Glutamatergic neuron (in vitro differentiated cells): ENCODE measurements around the gene CCSER2. TPM values are rescaled to one million over a fixed set of nuclear protein-coding genes. Genes with fewer than 3 reads are reported as not detected.
"Not testable (repeated sequence)": the region's sequence is repeated elsewhere in the genome, so short reads cannot be mapped to it uniquely, and the experiment has no call there.

ENCODE experiments used
- DNase-seq: peaks from one replicate; pipeline ENCODE4 v3.0.0; 2022
- H3K27ac Mint-ChIP-seq: one replicate; pipeline ENCODE4 v1.8.0; 2020; ENCODE audit warnings: mild to moderate bottlenecking, mixed read lengths, inconsistent platforms; ENCODE audit not compliant: unreplicated experiment
- H3K27me3 Mint-ChIP-seq: one replicate; pipeline ENCODE4 v1.8.0; 2020; ENCODE audit warnings: mild to moderate bottlenecking, moderate library complexity, mixed read lengths, inconsistent platforms; ENCODE audit not compliant: unreplicated experiment
- H3K36me3 Mint-ChIP-seq: one replicate; pipeline ENCODE4 v1.8.0; 2020; ENCODE audit warnings: mild to moderate bottlenecking, mixed read lengths, inconsistent platforms; ENCODE audit not compliant: unreplicated experiment
- H3K4me1 Mint-ChIP-seq: one replicate; pipeline ENCODE4 v1.8.0; 2020; ENCODE audit warnings: mild to moderate bottlenecking, low read depth, mixed read lengths, inconsistent platforms; ENCODE audit not compliant: unreplicated experiment
- H3K4me3 Mint-ChIP-seq: one replicate; pipeline ENCODE4 v1.8.0; 2020; ENCODE audit warnings: mild to moderate bottlenecking, mixed read lengths, inconsistent platforms; ENCODE audit not compliant: unreplicated experiment
- H3K9me3 Mint-ChIP-seq: one replicate; pipeline ENCODE4 v1.8.0; 2020; ENCODE audit warnings: mild to moderate bottlenecking, moderate library complexity, mixed read lengths, inconsistent platforms; ENCODE audit not compliant: unreplicated experiment
- CTCF ChIP-seq: fragments of 200-600 bp; sonication (generic); IDR thresholded peaks from one replicate; pipeline ENCODE4 v1.5.0; 2021; ENCODE audit not compliant: partially characterized antibody, unreplicated experiment
- total RNA-seq: library from RNA; stranded (reverse); fragmentation: NEBNext Ultra II Directional; extraction: Animal tissue kit (Norgen Biotek cat#: 25700); gene quantifications from one replicate; pipeline ENCODE4 v1.2.1, GENCODE V29; 2021; ENCODE audit not compliant: unreplicated experiment

CCSER2 gene
- total RNA-seq, 1 donor from 2014 or later: 168 TPM

- Mint-ChIP-seq H3K4me3 (no peak overlapping the region), H3K27ac (no peak overlapping the region), H3K4me1 (peaks cover 13% of the 10 kb centered on the region), H3K36me3 (peaks cover 27% of the 10 kb centered on the region), H3K27me3 (peaks cover 8% of the 10 kb centered on the region), H3K9me3 (peaks cover 13% of the 10 kb centered on the region)
- DNase-seq: no peak
- TF ChIP-seq CTCF: no peak
These were observed 165.0 kb downstream of the CCSER2 start for GRCh38 chr10:84493361-84493760.

DNA sequence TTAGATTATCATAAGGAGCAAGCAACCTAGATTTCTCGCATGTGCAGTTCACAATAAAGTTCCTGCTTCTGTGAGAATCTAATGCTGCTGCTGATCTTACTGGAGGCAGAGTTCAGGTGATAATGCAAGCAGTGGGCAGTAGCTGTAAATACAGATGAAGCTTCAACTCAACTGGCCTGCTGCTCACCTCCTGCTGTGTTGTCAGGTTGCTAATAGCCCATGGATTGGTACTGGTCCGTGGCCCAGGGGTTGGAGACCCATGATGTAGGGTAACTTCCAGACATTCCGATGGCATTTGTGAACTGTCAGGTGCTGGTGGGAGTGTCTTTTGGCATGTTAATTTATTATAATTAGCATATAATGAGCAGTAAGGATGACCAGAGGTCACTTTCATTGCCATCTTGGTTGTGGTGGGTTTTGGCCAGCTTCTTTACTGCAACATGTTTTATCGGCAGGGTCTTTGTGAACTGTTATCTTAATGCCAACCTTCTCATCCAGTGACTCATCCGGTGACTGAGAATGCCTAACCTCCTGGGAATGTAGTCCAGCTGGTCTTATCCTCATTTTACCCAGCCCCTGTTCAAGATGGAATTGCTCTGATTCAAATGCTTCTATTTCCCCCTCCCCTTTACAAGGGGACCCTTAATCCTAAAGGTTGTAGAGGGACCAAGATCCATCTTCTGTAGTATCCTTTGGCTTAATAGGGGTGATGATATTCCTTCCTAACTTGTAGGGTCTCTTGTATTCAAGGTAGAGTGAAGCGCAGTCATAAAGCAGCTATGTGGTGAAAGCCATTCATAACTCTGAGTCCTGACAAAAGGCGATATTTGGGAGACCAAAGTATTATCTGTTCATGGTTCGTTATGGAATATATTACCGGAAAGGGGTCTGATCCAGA is 165.8 kb downstream of the CCSER2 start:
- DNase-seq: no peak
- peaks cover 5% of the 10 kb centered on the region for H3K27me3 Mint-ChIP-seq
- TF ChIP-seq CTCF: no peak
- H3K4me1 Mint-ChIP-seq: peaks cover 9% of the 10 kb centered on the region
- peaks cover 10% of the 10 kb centered on the region for H3K9me3 Mint-ChIP-seq
- H3K27ac Mint-ChIP-seq: peak overlapping the region; percentile 50
- peaks cover 19% of the 10 kb centered on the region for H3K36me3 Mint-ChIP-seq
- H3K4me3 Mint-ChIP-seq: peak overlapping the region; percentile 23

DNA sequence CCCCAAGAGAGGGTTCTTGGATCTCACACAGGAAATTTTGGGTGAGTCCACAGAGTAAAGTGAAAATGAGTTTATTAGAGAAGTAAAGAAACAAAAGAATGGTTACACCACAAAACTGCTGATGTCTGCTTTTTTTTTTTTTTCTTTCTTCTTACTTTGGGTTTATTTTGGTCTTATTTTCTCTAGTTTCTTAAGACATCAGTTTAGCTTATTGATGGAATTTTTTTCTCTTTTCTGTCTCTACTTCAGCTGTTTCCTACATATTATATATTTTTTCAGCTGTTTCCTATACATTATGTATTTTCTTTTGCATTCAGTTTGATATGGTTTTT is 166.4 kb downstream of the CCSER2 start:
- Mint-ChIP-seq H3K27ac (no peak overlapping the region), H3K4me3 (no peak overlapping the region), H3K36me3 (peaks cover 14% of the 10 kb centered on the region), H3K27me3 (peaks cover 4% of the 10 kb centered on the region), H3K9me3 (peaks cover 10% of the 10 kb centered on the region), H3K4me1 (peaks cover 12% of the 10 kb centered on the region)
- DNase-seq: no peak
- TF ChIP-seq CTCF: no peak

DNA sequence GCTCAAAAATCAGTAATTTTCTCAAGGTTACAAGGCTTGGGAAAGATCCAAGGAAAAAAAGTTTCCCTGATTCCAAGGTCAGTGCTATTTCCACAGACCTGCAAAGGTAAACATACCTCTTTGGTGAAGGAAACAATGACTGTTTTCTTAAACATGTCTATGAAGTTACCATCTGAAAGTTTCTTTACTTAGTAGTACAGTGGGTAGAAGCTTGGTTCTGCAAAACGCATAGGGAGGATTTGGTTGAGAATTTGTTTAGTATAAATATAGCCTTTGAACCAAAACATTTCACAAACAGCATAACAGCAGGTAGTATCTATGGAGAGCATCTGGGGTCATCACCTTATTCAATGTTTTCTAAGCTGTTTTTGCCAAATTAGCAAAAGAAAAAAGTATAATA is 169.6 kb downstream of the CCSER2 start:
- Mint-ChIP-seq H3K27me3 (peaks cover 3% of the 10 kb centered on the region), H3K4me3 (no peak overlapping the region), H3K27ac (no peak overlapping the region), H3K4me1 (peaks cover 15% of the 10 kb centered on the region), H3K36me3 (no peaks in the 10 kb centered on the region), H3K9me3 (peaks cover 3% of the 10 kb centered on the region)
- TF ChIP-seq CTCF: no peak
- DNase-seq: no peak

GRCh38 chr10:84499039-84499438 is 170.7 kb downstream of the CCSER2 start:
- not testable (repeated sequence) for H3K27me3 Mint-ChIP-seq, H3K36me3 Mint-ChIP-seq, DNase-seq, H3K27ac Mint-ChIP-seq, H3K9me3 Mint-ChIP-seq, H3K4me3 Mint-ChIP-seq
- peaks cover 15% of the 10 kb centered on the region for H3K4me1 Mint-ChIP-seq
